ENCODE results near the gene SEMA4B. TPM values are rescaled to one million over a fixed set of nuclear protein-coding genes. Genes with fewer than 3 reads are reported as not detected.

The SEMA4B gene
- total and polyA plus RNA-seq, 9 of the 15 experiments (the other 6 are each of a cell fraction or from before 2014, with no cell fraction given), result 1.3 to 33.6 (median 11.0) TPM

DNA sequence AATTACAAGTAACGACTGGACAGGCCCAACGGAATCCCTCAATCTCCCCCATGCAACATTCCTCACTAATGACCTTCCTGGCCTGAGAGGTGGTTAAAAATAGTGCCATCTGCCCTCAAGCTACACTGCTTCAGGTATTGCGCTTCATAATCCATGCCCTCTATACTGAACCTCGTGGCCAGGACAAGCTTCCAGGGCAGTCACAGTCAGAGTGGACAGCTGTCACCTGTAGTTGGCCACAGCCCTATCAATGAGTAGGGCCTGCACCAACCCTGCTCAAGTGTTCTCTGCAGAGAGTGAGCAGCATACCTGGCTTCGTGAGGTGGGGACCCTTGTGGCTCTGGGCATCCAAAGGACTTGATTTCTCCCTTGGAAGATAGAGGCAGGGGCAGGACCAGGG is 46.9 kb upstream of the SEMA4B start:
- DNase-seq (ENCODE audit: extremely low read depth in 1 of 4, low spot score in 3 of 4) (no peak), FAIRE-seq (no peak), ATAC-seq (no peak)
- Histone ChIP-seq H3K4me1 (replicated peaks in 1 of 2; ENCODE audit: control insufficient read depth in 2 of 2, insufficient read depth in 2 of 2, low read length in 2 of 2) (peaks cover 19 to 28% of the 10 kb centered on the region in 2 experiments), H4K20me1 (replicated peaks; ENCODE audit: control insufficient read depth, insufficient read depth, low read length) (no peaks in the 10 kb centered on the region), H3K4me3 (no peak overlapping the region), H2AFZ (ENCODE audit: low read depth, low read length) (peak overlapping the region; percentile 41; the same call in 1 of the 2 replicates), H3K27ac (ENCODE audit: extremely low read depth, low read depth, low read length) (no peak overlapping the region), H3K9me3 (replicated peaks; ENCODE audit: control insufficient read depth, insufficient read depth, low read depth, low read length) (no peaks in the 10 kb centered on the region), H3K79me2 (ENCODE audit: control insufficient read depth, insufficient read depth, low read length) (no peaks in the 10 kb centered on the region), H3K27me3 (ENCODE audit: control insufficient read depth in 2 of 2, insufficient read depth in 2 of 2, low read length in 2 of 2) (no peaks in the 10 kb centered on the region), H3K4me2 (ENCODE audit: insufficient read depth, low read length) (no peak overlapping the region), H3K9ac (ENCODE audit: insufficient read depth in 1 of 2, low read depth in 2 of 2, low read length in 2 of 2) (no peak overlapping the region), H3K36me3 (ENCODE audit: control insufficient read depth, insufficient read depth, low read length) (no peaks in the 10 kb centered on the region), H3K9me1 (ENCODE audit: control insufficient read depth, insufficient read depth, low read length) (no peaks in the 10 kb centered on the region)
- 66% methylated on average over 5 of the region's 5 CpGs for WGBS (ENCODE audit: insufficient coverage, low coverage, missing lambda C conversion rate)
- ChIA-PET POLR2A (interaction anchor here (0.8 kb wide), 1 partner anchor 79 kb away, joined by 3 read pairs; the partner anchor contains the start of gene CIB1), CTCF (ENCODE audit: low intra/inter-chr PET ratio) (no interaction called here)
- TF ChIP-seq ZNF3 (CRISPR knock-in tag; IDR thresholded peaks at IDR 0.05) (no peak), RAD21 (CRISPR knock-in tag; conservative IDR thresholded peaks at IDR 0.05 in 1 of 2, IDR thresholded peaks at IDR 0.05 in 1 of 2) (no peak), ZNF668 (CRISPR knock-in tag; IDR thresholded peaks at IDR 0.05) (no peak), ZKSCAN3 (CRISPR knock-in tag; IDR thresholded peaks at IDR 0.05) (no peak), CBX2 (IDR thresholded peaks at IDR 0.05; ENCODE audit: insufficient read depth, low read length, poor library complexity, severe bottlenecking) (no peak)
- TF ChIP-seq, protein P1, sequence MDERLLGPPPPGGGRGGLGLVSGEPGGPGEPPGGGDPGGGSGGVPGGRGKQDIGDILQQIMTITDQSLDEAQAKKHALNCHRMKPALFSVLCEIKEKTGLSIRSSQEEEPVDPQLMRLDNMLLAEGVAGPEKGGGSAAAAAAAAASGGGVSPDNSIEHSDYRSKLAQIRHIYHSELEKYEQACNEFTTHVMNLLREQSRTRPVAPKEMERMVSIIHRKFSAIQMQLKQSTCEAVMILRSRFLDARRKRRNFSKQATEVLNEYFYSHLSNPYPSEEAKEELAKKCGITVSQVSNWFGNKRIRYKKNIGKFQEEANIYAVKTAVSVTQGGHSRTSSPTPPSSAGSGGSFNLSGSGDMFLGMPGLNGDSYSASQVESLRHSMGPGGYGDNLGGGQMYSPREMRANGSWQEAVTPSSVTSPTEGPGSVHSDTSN (CRISPR knock-in tag; IDR thresholded peaks at IDR 0.05; ENCODE audit: low read depth), result no peak
- TF ChIP-seq, protein P1 (tag; conservative IDR thresholded peaks at IDR 0.05; ENCODE audit: low read depth), result no peak
- TF ChIP-seq, protein P2, sequence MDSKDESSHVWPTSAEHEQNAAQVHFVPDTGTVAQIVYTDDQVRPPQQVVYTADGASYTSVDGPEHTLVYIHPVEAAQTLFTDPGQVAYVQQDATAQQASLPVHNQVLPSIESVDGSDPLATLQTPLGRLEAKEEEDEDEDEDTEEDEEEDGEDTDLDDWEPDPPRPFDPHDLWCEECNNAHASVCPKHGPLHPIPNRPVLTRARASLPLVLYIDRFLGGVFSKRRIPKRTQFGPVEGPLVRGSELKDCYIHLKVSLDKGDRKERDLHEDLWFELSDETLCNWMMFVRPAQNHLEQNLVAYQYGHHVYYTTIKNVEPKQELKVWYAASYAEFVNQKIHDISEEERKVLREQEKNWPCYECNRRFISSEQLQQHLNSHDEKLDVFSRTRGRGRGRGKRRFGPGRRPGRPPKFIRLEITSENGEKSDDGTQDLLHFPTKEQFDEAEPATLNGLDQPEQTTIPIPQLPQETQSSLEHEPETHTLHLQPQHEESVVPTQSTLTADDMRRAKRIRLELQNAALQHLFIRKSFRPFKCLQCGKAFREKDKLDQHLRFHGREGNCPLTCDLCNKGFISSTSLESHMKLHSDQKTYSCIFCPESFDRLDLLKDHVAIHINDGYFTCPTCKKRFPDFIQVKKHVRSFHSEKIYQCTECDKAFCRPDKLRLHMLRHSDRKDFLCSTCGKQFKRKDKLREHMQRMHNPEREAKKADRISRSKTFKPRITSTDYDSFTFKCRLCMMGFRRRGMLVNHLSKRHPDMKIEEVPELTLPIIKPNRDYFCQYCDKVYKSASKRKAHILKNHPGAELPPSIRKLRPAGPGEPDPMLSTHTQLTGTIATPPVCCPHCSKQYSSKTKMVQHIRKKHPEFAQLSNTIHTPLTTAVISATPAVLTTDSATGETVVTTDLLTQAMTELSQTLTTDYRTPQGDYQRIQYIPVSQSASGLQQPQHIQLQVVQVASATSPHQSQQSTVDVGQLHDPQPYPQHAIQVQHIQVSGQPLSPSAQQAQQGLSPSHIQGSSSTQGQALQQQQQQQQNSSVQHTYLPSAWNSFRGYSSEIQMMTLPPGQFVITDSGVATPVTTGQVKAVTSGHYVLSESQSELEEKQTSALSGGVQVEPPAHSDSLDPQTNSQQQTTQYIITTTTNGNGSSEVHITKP (IDR thresholded peaks at IDR 0.05; ENCODE audit: partially characterized antibody), result no peak
- intact Hi-C loops (cut with micrococcal nuclease), result no loop called here
- in situ Hi-C loops (cut with MboI), result loop anchor here (5.0 kb wide), 1 partner anchor 113 kb away; the partner anchor contains the start of gene NGRN
- no TSS peak for BruUV-seq (replicated peaks)
